ENCODE measurements around the gene DPP6.

DPP6 gene

DNA sequence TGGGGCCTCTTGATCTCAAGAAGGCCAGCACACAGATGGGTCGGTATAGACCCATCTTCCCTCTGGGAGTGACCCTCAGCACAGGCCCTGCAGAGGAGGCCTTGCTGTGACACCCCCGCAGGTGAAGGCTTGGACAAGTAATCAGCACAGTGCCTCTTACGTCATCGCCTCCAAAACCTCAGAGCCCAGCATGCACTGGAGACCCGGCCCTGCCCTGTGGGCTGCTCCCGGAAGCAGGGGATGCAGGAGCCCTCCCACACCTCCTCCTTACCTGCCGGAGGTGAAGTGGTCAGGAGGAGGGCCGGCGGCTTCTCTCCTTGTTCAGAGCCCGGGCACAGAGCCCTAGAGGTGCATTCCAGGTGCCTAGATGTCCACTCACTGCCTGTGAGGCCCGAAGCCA is 829.3 kb downstream of the DPP6 start:
- Histone ChIP-seq H3K36me3 (ENCODE audit: control insufficient read depth, insufficient read depth, low read length) (no peaks in the 10 kb centered on the region), H3K4me3 (ENCODE audit: insufficient read depth, low read depth, low read length) (no peak overlapping the region), H3K27ac (ENCODE audit: insufficient read depth, low read depth, low read length, poor library complexity, severe bottlenecking) (no peak overlapping the region), H3K9me3 (ENCODE audit: control insufficient read depth, low read length) (no peaks in the 10 kb centered on the region), H3K27me3 (ENCODE audit: control insufficient read depth, insufficient read depth, low read length, poor library complexity, severe bottlenecking) (no peaks in the 10 kb centered on the region), H3K4me1 (ENCODE audit: control insufficient read depth, insufficient read depth, low read length) (peaks cover 4% of the 10 kb centered on the region)
- 91 to 92% methylated on average over 11 of the region's 11 CpGs for WGBS, 2 experiments

DNA sequence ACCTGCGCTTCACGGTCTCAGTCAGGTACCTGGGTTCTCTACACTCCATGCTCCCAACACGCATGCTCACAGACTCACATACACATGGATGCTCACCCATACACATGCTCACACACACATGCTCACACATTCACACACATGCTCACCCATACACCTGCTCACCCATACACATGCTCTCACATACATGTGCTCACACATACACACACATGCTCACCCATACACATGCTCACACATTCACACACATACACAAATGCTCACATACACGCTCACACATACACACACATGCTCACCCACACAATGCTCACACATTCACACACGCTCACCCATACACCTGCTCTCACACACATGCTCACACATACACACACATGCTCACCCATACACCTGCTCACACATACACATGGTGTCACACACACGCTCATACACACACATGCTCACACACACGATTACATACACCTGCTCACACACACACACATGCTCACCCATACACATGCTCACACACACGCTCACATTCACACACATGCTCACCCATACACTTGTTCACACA is 830.8 kb downstream of the DPP6 start:
- Histone ChIP-seq H3K36me3 (ENCODE audit: control insufficient read depth, insufficient read depth, low read length) (no peaks in the 10 kb centered on the region), H3K9me3 (ENCODE audit: control insufficient read depth, low read length) (no peaks in the 10 kb centered on the region), H3K27me3 (ENCODE audit: control insufficient read depth, insufficient read depth, low read length, poor library complexity, severe bottlenecking) (no peaks in the 10 kb centered on the region), H3K4me1 (ENCODE audit: control insufficient read depth, insufficient read depth, low read length) (no peaks in the 10 kb centered on the region), H3K27ac (ENCODE audit: insufficient read depth, low read depth, low read length, poor library complexity, severe bottlenecking) (no peak overlapping the region), H3K4me3 (ENCODE audit: insufficient read depth, low read depth, low read length) (no peak overlapping the region)
- 91 to 94% methylated on average over 8 of the region's 8 CpGs for WGBS, 2 experiments

DNA sequence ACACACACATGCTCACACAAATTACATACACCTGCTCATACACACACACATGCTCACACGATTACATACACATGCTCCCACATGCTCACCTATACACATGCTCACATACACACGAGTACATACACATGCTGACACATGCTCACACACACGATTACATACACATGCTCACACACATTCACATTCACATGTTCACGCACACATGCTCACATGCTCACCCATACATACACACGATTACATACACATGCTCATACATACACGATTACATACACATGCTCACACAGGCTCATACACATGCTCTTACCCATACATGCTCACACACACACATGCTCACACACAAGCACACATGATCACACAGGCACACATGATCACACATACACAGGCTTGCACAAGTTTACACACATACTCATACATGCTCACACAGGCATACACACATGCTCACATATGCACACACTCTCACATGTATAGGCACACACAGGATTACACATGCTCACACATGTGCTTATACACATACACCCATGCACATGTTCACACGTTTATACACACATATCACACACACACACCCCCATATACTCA is 832.2 kb downstream of the DPP6 start:
- H3K4me3 ChIP-seq (ENCODE audit: insufficient read depth, low read depth, low read length), result no peak overlapping the region
- no peaks in the 10 kb centered on the region for H3K27me3 ChIP-seq (ENCODE audit: control insufficient read depth, insufficient read depth, low read length, poor library complexity, severe bottlenecking)
- no peaks in the 10 kb centered on the region for H3K9me3 ChIP-seq (ENCODE audit: control insufficient read depth, low read length)
- no peak overlapping the region for H3K27ac ChIP-seq (ENCODE audit: insufficient read depth, low read depth, low read length, poor library complexity, severe bottlenecking)
- no peaks in the 10 kb centered on the region for H3K36me3 ChIP-seq (ENCODE audit: control insufficient read depth, insufficient read depth, low read length)
- no peaks in the 10 kb centered on the region for H3K4me1 ChIP-seq (ENCODE audit: control insufficient read depth, insufficient read depth, low read length)
- WGBS, 2 experiments, result 87 to 91% methylated on average over 7 of the region's 7 CpGs

DNA sequence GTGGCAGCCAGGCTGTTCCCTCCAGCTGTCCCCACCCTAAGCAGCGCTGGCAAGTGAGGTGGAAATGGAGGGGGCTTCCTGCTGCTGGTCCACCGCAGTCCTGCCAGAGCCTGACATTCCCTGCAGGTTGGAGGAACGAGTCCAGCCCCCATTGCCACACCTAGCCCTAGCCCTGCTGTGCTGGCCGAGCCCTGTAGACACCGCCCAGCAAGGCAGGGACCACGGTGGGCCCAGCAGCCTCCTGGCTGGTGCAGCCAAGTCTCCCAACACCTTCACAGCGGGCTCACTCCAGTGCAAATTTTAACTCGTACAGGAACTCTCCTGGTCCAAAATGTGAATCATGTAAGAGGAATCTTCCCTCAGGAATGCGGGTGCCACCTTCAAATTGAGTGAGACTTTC is 834.4 kb downstream of the DPP6 start:
- H3K36me3 ChIP-seq (ENCODE audit: control insufficient read depth, insufficient read depth, low read length), result no peaks in the 10 kb centered on the region
- no peaks in the 10 kb centered on the region for H3K27me3 ChIP-seq (ENCODE audit: control insufficient read depth, insufficient read depth, low read length, poor library complexity, severe bottlenecking)
- no peak overlapping the region for H3K4me3 ChIP-seq (ENCODE audit: insufficient read depth, low read depth, low read length)
- H3K9me3 ChIP-seq (ENCODE audit: control insufficient read depth, low read length), result no peaks in the 10 kb centered on the region
- 88 to 89% methylated on average over 9 of the region's 9 CpGs for WGBS, 2 experiments
- no peaks in the 10 kb centered on the region for H3K4me1 ChIP-seq (ENCODE audit: control insufficient read depth, insufficient read depth, low read length)
- no peak overlapping the region for H3K27ac ChIP-seq (ENCODE audit: insufficient read depth, low read depth, low read length, poor library complexity, severe bottlenecking)

DNA sequence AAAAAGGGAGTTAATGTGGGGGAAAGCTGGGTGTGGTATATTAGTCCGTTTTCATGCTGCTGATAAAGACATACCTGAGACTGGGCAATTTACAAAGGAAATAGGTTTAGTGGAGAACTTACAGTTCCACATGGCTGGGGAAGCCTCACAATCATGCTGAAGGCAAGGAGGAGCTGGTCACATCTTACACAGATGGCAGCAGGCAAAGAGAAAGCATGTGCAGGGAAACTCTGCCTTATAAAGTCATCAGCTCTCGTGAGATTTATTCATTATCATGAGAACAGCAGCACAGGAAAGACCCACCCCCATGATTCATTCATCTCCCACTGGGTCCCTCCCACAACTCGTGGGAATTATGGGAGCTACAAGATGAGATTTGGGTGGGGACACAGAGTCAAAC is 836.5 kb downstream of the DPP6 start:
- 84 to 86% methylated on average over 3 of the region's 3 CpGs for WGBS, 2 experiments
- Histone ChIP-seq H3K36me3 (ENCODE audit: control insufficient read depth, insufficient read depth, low read length) (no peaks in the 10 kb centered on the region), H3K4me3 (ENCODE audit: insufficient read depth, low read depth, low read length) (no peak overlapping the region), H3K27me3 (ENCODE audit: control insufficient read depth, insufficient read depth, low read length, poor library complexity, severe bottlenecking) (no peaks in the 10 kb centered on the region), H3K4me1 (ENCODE audit: control insufficient read depth, insufficient read depth, low read length) (no peaks in the 10 kb centered on the region), H3K9me3 (ENCODE audit: control insufficient read depth, low read length) (no peaks in the 10 kb centered on the region), H3K27ac (ENCODE audit: insufficient read depth, low read depth, low read length, poor library complexity, severe bottlenecking) (no peak overlapping the region)

DNA sequence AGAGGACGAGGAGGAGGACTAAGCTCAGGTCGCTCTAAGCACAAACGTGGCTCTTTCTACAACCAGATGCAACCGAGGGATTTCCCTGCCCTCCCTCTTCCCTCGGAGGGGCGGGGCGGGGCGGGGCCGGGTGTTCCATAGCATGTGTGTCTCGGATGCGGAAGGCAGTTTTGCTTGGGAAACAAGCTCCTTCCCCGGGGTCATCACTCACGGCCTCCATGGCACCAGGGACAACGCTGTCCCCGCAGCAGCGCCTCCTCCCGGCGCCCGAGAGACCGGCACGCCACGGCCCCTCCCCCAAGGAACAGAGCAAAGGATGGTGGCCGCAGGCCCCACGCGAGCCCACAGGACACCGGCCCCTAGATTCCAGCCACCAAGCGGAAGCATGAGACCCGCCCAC is 840.3 kb downstream of the DPP6 start:
- H3K4me1 ChIP-seq (ENCODE audit: control insufficient read depth, insufficient read depth, low read length), result no peaks in the 10 kb centered on the region
- WGBS, 2 experiments, result 77 to 78% methylated on average over 28 of the region's 28 CpGs
- H3K27ac ChIP-seq (ENCODE audit: insufficient read depth, low read depth, low read length, poor library complexity, severe bottlenecking), result no peak overlapping the region
- H3K27me3 ChIP-seq (ENCODE audit: control insufficient read depth, insufficient read depth, low read length, poor library complexity, severe bottlenecking), result no peaks in the 10 kb centered on the region
- H3K36me3 ChIP-seq (ENCODE audit: control insufficient read depth, insufficient read depth, low read length), result no peaks in the 10 kb centered on the region
- H3K9me3 ChIP-seq (ENCODE audit: control insufficient read depth, low read length), result no peaks in the 10 kb centered on the region
- H3K4me3 ChIP-seq (ENCODE audit: insufficient read depth, low read depth, low read length), result no peak overlapping the region

DNA sequence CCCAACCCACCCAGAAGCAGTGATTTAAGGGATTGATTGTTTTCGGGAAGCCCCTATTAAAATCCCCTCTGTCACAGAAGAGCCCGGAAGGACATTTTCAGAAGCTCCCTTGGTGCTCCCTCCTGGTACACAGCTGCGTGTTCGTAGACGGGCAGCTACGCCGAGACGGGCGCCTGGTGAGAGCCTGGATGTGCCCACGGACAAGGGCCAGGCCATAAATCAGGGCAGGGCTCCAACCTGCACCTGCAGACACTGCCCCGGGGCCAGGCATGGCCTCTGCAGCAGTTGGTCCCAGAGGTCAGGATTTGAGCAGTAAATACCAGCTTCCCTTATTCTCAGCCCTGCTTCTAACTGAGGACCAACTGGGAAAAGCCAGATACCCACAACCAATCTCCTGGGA is 843.9 kb downstream of the DPP6 start:
- Histone ChIP-seq H3K9me3 (ENCODE audit: control insufficient read depth, low read length) (no peaks in the 10 kb centered on the region), H3K27me3 (ENCODE audit: control insufficient read depth, insufficient read depth, low read length, poor library complexity, severe bottlenecking) (no peaks in the 10 kb centered on the region), H3K36me3 (ENCODE audit: control insufficient read depth, insufficient read depth, low read length) (no peaks in the 10 kb centered on the region), H3K4me3 (ENCODE audit: insufficient read depth, low read depth, low read length) (no peak overlapping the region), H3K4me1 (ENCODE audit: control insufficient read depth, insufficient read depth, low read length) (no peaks in the 10 kb centered on the region), H3K27ac (ENCODE audit: insufficient read depth, low read depth, low read length, poor library complexity, severe bottlenecking) (no peak overlapping the region)
- WGBS, 2 experiments, result 95 to 97% methylated on average over 11 of the region's 11 CpGs

DNA sequence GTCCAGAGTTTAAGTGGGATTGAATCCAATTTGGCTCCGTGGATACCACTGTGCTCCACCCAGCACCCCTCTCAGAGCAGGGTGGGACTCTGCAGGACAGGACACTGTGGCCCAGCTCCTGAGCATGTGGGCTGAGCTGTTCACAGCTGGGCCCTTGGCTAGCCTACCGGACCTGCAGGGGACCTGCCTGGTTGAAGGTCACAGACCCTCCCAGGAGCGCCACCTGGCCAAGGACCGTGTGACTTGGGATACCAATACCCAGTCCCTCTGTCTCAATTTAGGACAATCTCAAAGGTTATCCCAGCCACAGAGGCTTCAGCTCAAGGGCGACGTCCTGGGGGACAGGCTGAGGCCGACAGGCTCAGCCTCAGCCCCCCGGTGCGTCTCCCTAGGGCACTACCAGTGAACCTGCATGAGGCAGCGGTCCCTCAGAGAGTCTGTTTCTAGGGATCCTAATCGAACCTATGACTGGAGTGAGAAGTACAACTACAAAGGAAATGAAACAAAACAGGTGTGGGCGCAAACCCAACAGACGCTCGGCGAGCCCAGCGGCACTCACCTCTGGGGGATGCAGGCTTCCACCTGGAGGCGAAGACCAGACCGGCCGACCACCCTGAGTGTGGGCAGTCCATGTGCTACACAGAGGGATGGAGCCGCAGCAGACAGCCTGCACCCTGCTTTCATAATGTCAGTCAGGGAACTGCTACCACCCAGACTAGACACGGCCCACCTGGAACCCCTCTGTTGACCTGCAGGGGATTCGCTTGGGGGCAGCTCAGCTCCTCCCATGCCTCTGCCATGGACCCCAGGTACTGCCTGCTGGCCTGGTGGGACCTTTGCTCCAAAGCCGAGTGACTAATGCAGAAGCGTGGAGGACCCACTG is 847.0 kb downstream of the DPP6 start:
- Histone ChIP-seq H3K4me1 (ENCODE audit: control insufficient read depth, insufficient read depth, low read length) (no peaks in the 10 kb centered on the region), H3K27me3 (ENCODE audit: control insufficient read depth, insufficient read depth, low read length, poor library complexity, severe bottlenecking) (no peaks in the 10 kb centered on the region), H3K36me3 (ENCODE audit: control insufficient read depth, insufficient read depth, low read length) (no peaks in the 10 kb centered on the region), H3K4me3 (ENCODE audit: insufficient read depth, low read depth, low read length) (no peak overlapping the region), H3K27ac (ENCODE audit: insufficient read depth, low read depth, low read length, poor library complexity, severe bottlenecking) (no peak overlapping the region), H3K9me3 (ENCODE audit: control insufficient read depth, low read length) (no peaks in the 10 kb centered on the region)
- WGBS, 2 experiments, result 93% methylated on average over 24 of the region's 24 CpGs

DNA sequence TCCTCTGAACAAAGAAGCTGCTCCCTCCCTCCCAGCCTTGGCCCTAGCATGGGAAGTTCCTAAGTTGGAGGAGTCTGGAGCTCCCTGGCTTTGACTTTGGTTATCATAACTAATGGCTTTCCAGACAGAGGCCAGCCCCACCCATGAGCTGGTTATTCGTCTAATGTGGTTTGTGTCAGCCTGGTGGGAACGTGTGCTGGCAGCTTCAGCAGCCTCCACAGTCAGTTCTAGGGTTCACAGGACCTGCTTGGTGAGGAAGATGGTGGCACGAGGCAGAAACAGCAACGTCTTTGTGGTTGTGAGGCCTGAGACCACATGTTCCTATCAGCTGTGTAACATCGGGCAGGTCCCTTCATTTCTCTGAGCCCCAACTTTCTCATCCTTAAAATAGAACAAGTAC is 847.7 kb downstream of the DPP6 start:
- WGBS, 2 experiments, result 85 to 93% methylated on average over 5 of the region's 5 CpGs
- no peak overlapping the region for H3K27ac ChIP-seq (ENCODE audit: insufficient read depth, low read depth, low read length, poor library complexity, severe bottlenecking)
- no peaks in the 10 kb centered on the region for H3K27me3 ChIP-seq (ENCODE audit: control insufficient read depth, insufficient read depth, low read length, poor library complexity, severe bottlenecking)
- H3K36me3 ChIP-seq (ENCODE audit: control insufficient read depth, insufficient read depth, low read length), result no peaks in the 10 kb centered on the region
- H3K4me1 ChIP-seq (ENCODE audit: control insufficient read depth, insufficient read depth, low read length), result no peaks in the 10 kb centered on the region
- H3K4me3 ChIP-seq (ENCODE audit: insufficient read depth, low read depth, low read length), result no peak overlapping the region
- H3K9me3 ChIP-seq (ENCODE audit: control insufficient read depth, low read length), result no peaks in the 10 kb centered on the region

DNA sequence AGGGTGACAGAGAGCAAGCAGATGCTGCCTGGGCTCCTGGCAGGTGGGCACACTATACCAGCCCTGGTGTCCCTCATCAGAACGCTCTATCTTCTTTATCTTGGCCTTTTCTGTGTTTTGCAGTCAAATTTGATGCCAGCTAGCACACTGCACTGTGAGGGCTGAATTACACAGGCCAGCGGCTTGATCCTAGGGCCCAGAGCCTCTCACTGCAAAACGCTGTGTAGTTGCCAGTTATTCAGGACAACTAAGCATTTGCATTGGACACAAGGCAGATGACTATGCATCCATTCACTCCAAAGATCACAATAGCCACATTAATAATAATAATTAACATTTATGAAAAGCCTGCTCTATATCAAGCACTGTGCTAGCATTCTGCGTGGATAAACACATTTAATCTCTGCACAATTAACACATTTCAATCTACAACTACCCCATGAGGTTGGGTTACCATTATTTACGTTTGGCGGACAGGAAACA is 850.4 kb downstream of the DPP6 start:
- Histone ChIP-seq H3K27ac (ENCODE audit: insufficient read depth, low read depth, low read length, poor library complexity, severe bottlenecking) (no peak overlapping the region), H3K4me1 (ENCODE audit: control insufficient read depth, insufficient read depth, low read length) (no peaks in the 10 kb centered on the region), H3K36me3 (ENCODE audit: control insufficient read depth, insufficient read depth, low read length) (no peaks in the 10 kb centered on the region), H3K27me3 (ENCODE audit: control insufficient read depth, insufficient read depth, low read length, poor library complexity, severe bottlenecking) (no peaks in the 10 kb centered on the region), H3K9me3 (ENCODE audit: control insufficient read depth, low read length) (no peaks in the 10 kb centered on the region), H3K4me3 (ENCODE audit: insufficient read depth, low read depth, low read length) (no peak overlapping the region)
- WGBS, 2 experiments, result 83 to 90% methylated on average over 6 of the region's 6 CpGs

Data from ectodermal cell (in vitro differentiated cells).